ENCODE measurements around the gene NAP1L4.

- TF ChIP-seq CTCF (conservative IDR thresholded peaks at IDR 0.05; ENCODE audit: low read depth, low read length) (no peak), EZH2 (IDR thresholded peaks at IDR 0.05; ENCODE audit: borderline replicate concordance, low read depth, low read length, poor library complexity, severe bottlenecking) (no peak)
Observed at GRCh38 chr11:2981130-2981529, 11.0 kb downstream of the NAP1L4 start.
